EH (cell line): ENCODE measurements around the gene BOK.
A peak's percentile ranks its signal among the peaks of the same experiment; 100 is the strongest.

Source experiments
- DNase-seq: peaks from one replicate; pipeline ENCODE4 v3.0.0-alpha.2; 2015; ENCODE audit warnings: low read depth

Gene BOK

GRCh38 chr2:241538838-241539615 is 19.5 kb upstream of the BOK start:
- DNase-seq: no peak

- DNase-seq: no peak
These were observed 18.8 kb upstream of the BOK start for GRCh38 chr2:241539616-241540374.

GRCh38 chr2:241540401-241540770 is 18.2 kb upstream of the BOK start:
- no peak for DNase-seq

- DNase-seq: peak; percentile 71
These were observed 17.6 kb upstream of the BOK start for GRCh38 chr2:241540771-241541561.

GRCh38 chr2:241541564-241542277 is 16.8 kb upstream of the BOK start:
- DNase-seq: no peak

GRCh38 chr2:241542278-241542605 is 16.3 kb upstream of the BOK start:
- DNase-seq: no peak

GRCh38 chr2:241545106-241545505 is 13.4 kb upstream of the BOK start:
- peak; percentile 86 for DNase-seq

- DNase-seq: no peak
These were observed 12.7 kb upstream of the BOK start for GRCh38 chr2:241545523-241546473.

- peak; percentile 100 for DNase-seq
These were observed 11.6 kb upstream of the BOK start for GRCh38 chr2:241546771-241547498.

GRCh38 chr2:241547781-241548450 is 10.6 kb upstream of the BOK start:
- no peak for DNase-seq

GRCh38 chr2:241548451-241548835 is 10.1 kb upstream of the BOK start:
- DNase-seq: no peak

- DNase-seq: no peak
These were observed 7.6 kb upstream of the BOK start for GRCh38 chr2:241550616-241551580.

GRCh38 chr2:241551599-241551997 is 6.9 kb upstream of the BOK start:
- no peak for DNase-seq

GRCh38 chr2:241551998-241552737 is 6.4 kb upstream of the BOK start:
- no peak for DNase-seq

GRCh38 chr2:241553512-241553830 is 5.1 kb upstream of the BOK start:
- no peak for DNase-seq

GRCh38 chr2:241553981-241554380 is 4.6 kb upstream of the BOK start:
- no peak for DNase-seq

GRCh38 chr2:241554610-241555322 is 3.8 kb upstream of the BOK start:
- no peak for DNase-seq
